Heart left ventricle (tissue), 16 donors: ENCODE measurements around the gene SARS1. TPM values are rescaled to one million over a fixed set of nuclear protein-coding genes. Genes with fewer than 3 reads are reported as not detected.

Experiments
- ATAC-seq, 4 donors: fragments of 200-7000 bp; cut with Tn5 transposase; one replicate each; pipeline ENCODE4 v1.9.1; 2020 to 2022; ENCODE audit warnings: moderate library complexity in 4 of 4, mild to moderate bottlenecking in 3 of 4, moderate number of reproducible peaks in 1 of 4
- DNase-seq, 5 donors: peaks; one replicate each; pipeline ENCODE4 v3.0.0-alpha.2; 2020
- H3K27ac ChIP-seq, 12 donors: fragments of 200-600 bp; sonication (generic) in 4 of 12; one replicate each; pipeline versions ENCODE4 v1.5.0 to v1.8.0; 2016 to 2022; ENCODE audit warnings: mild to moderate bottlenecking in 2 of 12
- H3K27me3 ChIP-seq, 9 donors: fragments of 200-600 bp; sonication (generic) in 2 of 9; one replicate each; pipeline versions ENCODE4 v1.5.1 to v1.8.0; 2016 to 2022; ENCODE audit warnings: mild to moderate bottlenecking in 3 of 9
- H3K36me3 ChIP-seq, 9 donors: fragments of 200-600 bp; sonication (generic) in 2 of 9; one replicate each; pipeline versions ENCODE4 v1.5.0 to v1.8.0; 2018 to 2022; ENCODE audit warnings: mild to moderate bottlenecking in 2 of 9
- H3K4me1 ChIP-seq, 12 donors: fragments of 200-600 bp; sonication (generic) in 4 of 12; one replicate each; pipeline versions ENCODE4 v1.5.0 to v1.8.0; 2016 to 2022; ENCODE audit warnings: mild to moderate bottlenecking in 3 of 12
- H3K4me3 ChIP-seq, 12 donors: fragments of 200-600 bp; sonication (generic) in 4 of 12; one replicate each; pipeline versions ENCODE4 v1.5.0 to v1.8.0; 2017 to 2022; ENCODE audit warnings: mild to moderate bottlenecking in 9 of 12, moderate library complexity in 4 of 12
- H3K9me3 ChIP-seq, 12 donors: fragments of 200-600 bp; sonication (generic) in 4 of 12; one replicate each; pipeline versions ENCODE4 v1.5.0 to v1.8.0; 2016 to 2022; ENCODE audit warnings: mild to moderate bottlenecking in 1 of 12
- CTCF ChIP-seq, 12 donors: fragments of 200-600 bp; sonication (generic) in 4 of 12; IDR thresholded peaks; one replicate each; pipeline versions ENCODE4 v1.5.0 to v1.8.0; 2018 to 2022; ENCODE audit warnings: antibody characterized with exemption in 12 of 12, mild to moderate bottlenecking in 5 of 12
- POLR2A ChIP-seq, 2 donors: fragments of 450-650 bp; IDR thresholded peaks; one replicate each; pipeline ENCODE4 v1.6.1; 2017; ENCODE audit warnings: antibody characterized with exemption in 2 of 2, mild to moderate bottlenecking in 2 of 2, moderate library complexity in 2 of 2
- WGBS, 4 donors: extraction: QIAGEN DNeasy Blood & Tissue Kit in 2 of 4; methylation state at CpG; one replicate each; pipeline versions ENCODE4 v1.1.5 to v1.1.7; 2013 to 2018; 5-methylcytosine and 5-hydroxymethylcytosine counted together
- intact Hi-C, 10 donors: fragments of 100-400 bp; cut with DNase I; formaldehyde crosslinking; loops; one replicate each; pipeline versions ENCODE4 v1.11.1 to v1.14.2; 2022
- polyA plus RNA-seq, 2 donors: library from polyadenylated mRNA; stranded (reverse); fragments of 200-250 nt; gene quantifications; one replicate each; pipeline ENCODE4 v1.2.3, GENCODE V29; 2013
- total RNA-seq, 9 donors: library from RNA; depleted of rRNA in 2 of 9; stranded (reverse); fragments of >200 nt in 2 of 9; fragmentation: NEBNext Ultra II Directional in 3 of 9; extraction: Animal tissue kit (Norgen Biotek cat#: 25700) in 3 of 9; gene quantifications; one replicate each; pipeline versions ENCODE4 v1.1.0 to v1.2.4, GENCODE V29; 2016 to 2023
- donor health status: ischemic (EF 13 %, LVEDD 7.1; RV severe dilation, severe dysfunction).
- donor health status: healthy with polysubstance abuse.
- donor health status: DM: no; HTN: yes; CAD: no.
- donor health status: DM: no; HTN: no; CAD: no.
- donor health status: ischemic (EF 25% LVEDD 6.9; RV normal size, moderate dysfunction).
- donor health status: ischemic (EF 25% LVEDD 5.7; RV mildly dilated, moderate dysfunction).
- donor health status: healthy.
- donor health status: DM: yes; HTN: yes; CAD: no.
- donor health status: ischemic (EF 35%, LVEDD 5.7; RV mildly dilated, moderate dysfunction).
- donor health status: nonischemic (EF 11% LVEDD 7.7; RV severe dilation, severe dysfunction).
- donor health status: DM: yes; HTN: yes; CAD: no.
- donor health status: PGD.
- donor health status: ischemic (EF 29% LVEDD 5.4; RV normal size, mild dysfunction).
- donor health status: nonischemic (EF 23%, LVEDD 6.1; RV moderate dilation, normal function).

SARS1 gene
- total and polyA plus RNA-seq, 11 donors, result 41.1 to 179 (median 102) TPM

GRCh38 chr1:109261578-109261977 is 47.9 kb downstream of the SARS1 start:
- Histone ChIP-seq H3K36me3 (no peaks in the 10 kb centered on the region), H3K9me3 (no peaks in the 10 kb centered on the region), H3K27ac (no peak overlapping the region), H3K4me3 (no peak overlapping the region), H3K27me3 (no peaks in the 10 kb centered on the region), H3K4me1 (peaks cover 0 to 9% (median 0%) of the 10 kb centered on the region in 12 donors)
- DNase-seq, result no peak
- 87 to 93% (median 89%) methylated on average over 5 to 6 of the region's 6 CpGs for WGBS, 4 donors
- TF ChIP-seq POLR2A (IDR thresholded peaks at IDR 0.05) (no peak), CTCF (IDR thresholded peaks at IDR 0.05) (no peak)
- intact Hi-C loops, result loop anchor here in 7 of 10 donors (5.0 to 10.0 kb wide), 4 partner anchors 136 to 273 kb away; partner anchors contain the start of genes SORT1 (in 2 of the 7) and GPR61 (in 1 of the 7)
- no peak for ATAC-seq

GRCh38 chr1:109262231-109263055 is 48.7 kb downstream of the SARS1 start:
- intact Hi-C loops, result loop anchor here (1.0 to 10.0 kb wide), 8 partner anchors 135 to 272 kb away; partner anchors contain the start of genes SORT1 (in 2 of the 10) and GPR61 (in 1 of the 10)
- ATAC-seq (no peak), DNase-seq (peak in 1 of 5 donors; percentile 52)
- Histone ChIP-seq H3K9me3 (no peaks in the 10 kb centered on the region), H3K27ac (no peak overlapping the region), H3K4me1 (peaks cover 0 to 9% (median 0%) of the 10 kb centered on the region in 12 donors), H3K4me3 (no peak overlapping the region), H3K36me3 (no peaks in the 10 kb centered on the region), H3K27me3 (no peaks in the 10 kb centered on the region)
- TF ChIP-seq CTCF (IDR thresholded peaks at IDR 0.05), result no peak
- TF ChIP-seq POLR2A (IDR thresholded peaks at IDR 0.05), result no peak
- WGBS, 4 donors, result 86 to 91% (median 88%) methylated on average over 17 to 22 of the region's 22 CpGs

- peak in 1 of 5 donors; percentile 49 for DNase-seq
Measured at GRCh38 chr1:109263234-109263596, 49.5 kb downstream of the SARS1 start.

More at GRCh38 chr1:109263234-109263596, 49.5 kb downstream of the SARS1 start:
- Histone ChIP-seq H3K27me3 (no peaks in the 10 kb centered on the region), H3K4me3 (no peak overlapping the region), H3K9me3 (no peaks in the 10 kb centered on the region), H3K27ac (no peak overlapping the region), H3K36me3 (no peaks in the 10 kb centered on the region), H3K4me1 (peaks cover 0 to 9% (median 0%) of the 10 kb centered on the region in 12 donors)
- intact Hi-C loops, result loop anchor here (1.0 to 10.0 kb wide), 8 partner anchors 134 to 272 kb away; partner anchors contain the start of genes SORT1 (in 2 of the 10) and GPR61 (in 1 of the 10)
- ATAC-seq, result peak in 3 of 4 donors; percentile 1 to 7 (median 6)
- TF ChIP-seq POLR2A (IDR thresholded peaks at IDR 0.05), result no peak
- no peak for TF ChIP-seq CTCF (IDR thresholded peaks at IDR 0.05)
- WGBS, 4 donors, result 62 to 73% (median 72%) methylated on average over 10 to 12 of the region's 12 CpGs
